GM12892 (cell line): Measurements from ENCODE around the gene ZNF816.
"Not testable (repeated sequence)": the region's sequence is repeated elsewhere in the genome, so short reads cannot be mapped to it uniquely, and the experiment has no call there.

Experiments
- POLR2A ChIP-seq: IDR thresholded peaks from 2 replicates; pipeline ENCODE4 v1.6.1; 2011; ENCODE audit warnings: low read depth, low read length, control low read depth
- POLR2AphosphoS5 ChIP-seq: IDR thresholded peaks from 2 replicates; pipeline ENCODE4 v1.6.1; 2011; ENCODE audit warnings: low read depth, low read length, control low read depth
- TAF1 ChIP-seq: IDR thresholded peaks from 2 replicates; pipeline ENCODE4 v1.6.1; 2011; ENCODE audit warnings: low read depth, mild to moderate bottlenecking, control low read depth, low read length, borderline replicate concordance

GRCh38 chr19:52983167-52983566 lies 20.5 kb upstream of the ZNF816 start:
- not testable (repeated sequence) for TF ChIP-seq POLR2A, POLR2AphosphoS5, TAF1
